ENCODE results near the gene HOXC13. TPM values are rescaled to one million over a fixed set of nuclear protein-coding genes. Genes with fewer than 3 reads are reported as not detected.

Gene HOXC13
- total RNA-seq, 1 experiment from 2014 or later: 93.5 TPM

- POLR2A ChIA-PET: interaction anchor here (0.7 kb wide), 2 partner anchors 20 to 54 kb away, joined by 3 to 5 read pairs; no protein-coding TSS in a partner anchor
Observed at GRCh38 chr12:53973236-53974042, 34.8 kb downstream of the HOXC13 start.

GRCh38 chr12:53974084-53975063 lies 35.7 kb downstream of the HOXC13 start, which contains the start of gene HOTAIR:
Gene HOTAIR (minus strand): TSS chr12:53974954.
- intact Hi-C loops (cut with micrococcal nuclease; ENCODE audit: unreplicated experiment): loop anchor here (1.0 kb wide), 1 partner anchor 36 kb away; the partner anchor contains the start of gene HOXC13
- Histone ChIP-seq H3K36me3 (ENCODE audit: control insufficient read depth, insufficient read depth, low read length) (no peaks in the 10 kb centered on the region), H3K4me1 (ENCODE audit: control insufficient read depth, insufficient read depth, low read length) (peaks cover 68% of the 10 kb centered on the region), H3K9me3 (ENCODE audit: control insufficient read depth, insufficient read depth, low read depth, low read length) (no peaks in the 10 kb centered on the region), H3K27ac (ENCODE audit: low read length) (peak within 1 kb of the TSS; percentile 100), H3K4me3 (ENCODE audit: low read depth in 2 of 2, low read length in 2 of 2) (peak within 1 kb of the TSS; percentile 77 to 85), H3K27me3 (ENCODE audit: control insufficient read depth, insufficient read depth, low read length) (no peaks in the 10 kb centered on the region)
- ChIA-PET CTCF (no interaction called here), POLR2A (interaction anchor here (0.7 kb wide), 1 partner anchor 53 kb away, joined by 3 read pairs; no protein-coding TSS in a partner anchor)
- in situ Hi-C loops (cut with HindIII; ENCODE audit: low pct_unique_long_range_greater_than_20kb, low sequenced_read_pairs): no loop called here
- DNase-seq (ENCODE audit: low read depth, low spot score): no peak
- TSS peak; percentile 87 for BruUV-seq (replicated peaks)
- TF ChIP-seq SIN3A (IDR thresholded peaks at IDR 0.05; ENCODE audit: borderline replicate concordance, insufficient read depth, low read depth, low read length): 0 out of 2 replicates have a peak, but pooled peaks have one; percentile 28
- TF ChIP-seq, protein P1, sequence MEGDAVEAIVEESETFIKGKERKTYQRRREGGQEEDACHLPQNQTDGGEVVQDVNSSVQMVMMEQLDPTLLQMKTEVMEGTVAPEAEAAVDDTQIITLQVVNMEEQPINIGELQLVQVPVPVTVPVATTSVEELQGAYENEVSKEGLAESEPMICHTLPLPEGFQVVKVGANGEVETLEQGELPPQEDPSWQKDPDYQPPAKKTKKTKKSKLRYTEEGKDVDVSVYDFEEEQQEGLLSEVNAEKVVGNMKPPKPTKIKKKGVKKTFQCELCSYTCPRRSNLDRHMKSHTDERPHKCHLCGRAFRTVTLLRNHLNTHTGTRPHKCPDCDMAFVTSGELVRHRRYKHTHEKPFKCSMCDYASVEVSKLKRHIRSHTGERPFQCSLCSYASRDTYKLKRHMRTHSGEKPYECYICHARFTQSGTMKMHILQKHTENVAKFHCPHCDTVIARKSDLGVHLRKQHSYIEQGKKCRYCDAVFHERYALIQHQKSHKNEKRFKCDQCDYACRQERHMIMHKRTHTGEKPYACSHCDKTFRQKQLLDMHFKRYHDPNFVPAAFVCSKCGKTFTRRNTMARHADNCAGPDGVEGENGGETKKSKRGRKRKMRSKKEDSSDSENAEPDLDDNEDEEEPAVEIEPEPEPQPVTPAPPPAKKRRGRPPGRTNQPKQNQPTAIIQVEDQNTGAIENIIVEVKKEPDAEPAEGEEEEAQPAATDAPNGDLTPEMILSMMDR (IDR thresholded peaks at IDR 0.05): no peak
- TF ChIP-seq, protein P2, sequence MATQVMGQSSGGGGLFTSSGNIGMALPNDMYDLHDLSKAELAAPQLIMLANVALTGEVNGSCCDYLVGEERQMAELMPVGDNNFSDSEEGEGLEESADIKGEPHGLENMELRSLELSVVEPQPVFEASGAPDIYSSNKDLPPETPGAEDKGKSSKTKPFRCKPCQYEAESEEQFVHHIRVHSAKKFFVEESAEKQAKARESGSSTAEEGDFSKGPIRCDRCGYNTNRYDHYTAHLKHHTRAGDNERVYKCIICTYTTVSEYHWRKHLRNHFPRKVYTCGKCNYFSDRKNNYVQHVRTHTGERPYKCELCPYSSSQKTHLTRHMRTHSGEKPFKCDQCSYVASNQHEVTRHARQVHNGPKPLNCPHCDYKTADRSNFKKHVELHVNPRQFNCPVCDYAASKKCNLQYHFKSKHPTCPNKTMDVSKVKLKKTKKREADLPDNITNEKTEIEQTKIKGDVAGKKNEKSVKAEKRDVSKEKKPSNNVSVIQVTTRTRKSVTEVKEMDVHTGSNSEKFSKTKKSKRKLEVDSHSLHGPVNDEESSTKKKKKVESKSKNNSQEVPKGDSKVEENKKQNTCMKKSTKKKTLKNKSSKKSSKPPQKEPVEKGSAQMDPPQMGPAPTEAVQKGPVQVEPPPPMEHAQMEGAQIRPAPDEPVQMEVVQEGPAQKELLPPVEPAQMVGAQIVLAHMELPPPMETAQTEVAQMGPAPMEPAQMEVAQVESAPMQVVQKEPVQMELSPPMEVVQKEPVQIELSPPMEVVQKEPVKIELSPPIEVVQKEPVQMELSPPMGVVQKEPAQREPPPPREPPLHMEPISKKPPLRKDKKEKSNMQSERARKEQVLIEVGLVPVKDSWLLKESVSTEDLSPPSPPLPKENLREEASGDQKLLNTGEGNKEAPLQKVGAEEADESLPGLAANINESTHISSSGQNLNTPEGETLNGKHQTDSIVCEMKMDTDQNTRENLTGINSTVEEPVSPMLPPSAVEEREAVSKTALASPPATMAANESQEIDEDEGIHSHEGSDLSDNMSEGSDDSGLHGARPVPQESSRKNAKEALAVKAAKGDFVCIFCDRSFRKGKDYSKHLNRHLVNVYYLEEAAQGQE (IDR thresholded peaks at IDR 0.05; ENCODE audit: insufficient read depth in 1 of 2, low read depth in 2 of 2, low read length in 1 of 2): no peak
- TF ChIP-seq POLR2AphosphoS5 (IDR thresholded peaks at IDR 0.05; ENCODE audit: low read depth, low read length): peak; percentile 78
- TF ChIP-seq TCF7L2 (IDR thresholded peaks at IDR 0.05; ENCODE audit: low read depth, low read length): no peak
- ATAC-seq: peak; percentile 17

More at GRCh38 chr12:53973236-53974042, 34.8 kb downstream of the HOXC13 start:
- CTCF ChIA-PET: no interaction called here
- peaks cover 68% of the 10 kb centered on the region for H3K4me1 ChIP-seq (ENCODE audit: control insufficient read depth, insufficient read depth, low read length)
- no peaks in the 10 kb centered on the region for H3K9me3 ChIP-seq (ENCODE audit: control insufficient read depth, insufficient read depth, low read depth, low read length)
- ATAC-seq: peak; percentile 32
- H3K27ac ChIP-seq (ENCODE audit: low read length): peak overlapping the region; percentile 100
- peak overlapping the region; percentile 77 to 85 for H3K4me3 ChIP-seq (ENCODE audit: low read depth in 2 of 2, low read length in 2 of 2)
- intact Hi-C loops (cut with micrococcal nuclease; ENCODE audit: unreplicated experiment): loop anchor here (1.0 kb wide), 1 partner anchor 35 kb away; the partner anchor contains the start of gene HOXC13
- in situ Hi-C loops (cut with HindIII; ENCODE audit: low pct_unique_long_range_greater_than_20kb, low sequenced_read_pairs): no loop called here
- TSS peak; percentile 85 for BruUV-seq (replicated peaks)
- H3K36me3 ChIP-seq (ENCODE audit: control insufficient read depth, insufficient read depth, low read length): no peaks in the 10 kb centered on the region
- no peaks in the 10 kb centered on the region for H3K27me3 ChIP-seq (ENCODE audit: control insufficient read depth, insufficient read depth, low read length)
- no peak for DNase-seq (ENCODE audit: low read depth, low spot score)
- TF ChIP-seq POLR2AphosphoS5 (IDR thresholded peaks at IDR 0.05; ENCODE audit: low read depth, low read length): peak; percentile 62; the same call in 1 of the 2 replicates
- TF ChIP-seq, protein P1 (IDR thresholded peaks at IDR 0.05): no peak
- TF ChIP-seq SIN3A (IDR thresholded peaks at IDR 0.05; ENCODE audit: borderline replicate concordance, insufficient read depth, low read depth, low read length): 0 out of 2 replicates have a peak, but pooled peaks have one; percentile 17
- TF ChIP-seq TCF7L2 (IDR thresholded peaks at IDR 0.05; ENCODE audit: low read depth, low read length): peak; percentile 13
- TF ChIP-seq, protein P2 (IDR thresholded peaks at IDR 0.05; ENCODE audit: insufficient read depth in 1 of 2, low read depth in 2 of 2, low read length in 1 of 2): no peak

Measured in Panc1 (cell line).